ENCODE data around the gene NOS1AP.

NOS1AP gene

GRCh38 chr1:162131400-162132321 lies 62.2 kb downstream of the NOS1AP start:
- TF ChIP-seq GATA3 (IDR thresholded peaks at IDR 0.05; ENCODE audit: low read depth, low read length): no peak
- TF ChIP-seq GATA2 (IDR thresholded peaks at IDR 0.05; ENCODE audit: low read depth, low read length): no peak

- TF ChIP-seq GATA2 (IDR thresholded peaks at IDR 0.05; ENCODE audit: low read depth, low read length) (no peak), GATA3 (IDR thresholded peaks at IDR 0.05; ENCODE audit: low read depth, low read length) (no peak)
Observed at GRCh38 chr1:162133566-162133965, 64.1 kb downstream of the NOS1AP start.

GRCh38 chr1:162134646-162135045 lies 65.2 kb downstream of the NOS1AP start:
- TF ChIP-seq GATA2 (IDR thresholded peaks at IDR 0.05; ENCODE audit: low read depth, low read length) (no peak), GATA3 (IDR thresholded peaks at IDR 0.05; ENCODE audit: low read depth, low read length) (no peak)

GRCh38 chr1:162135271-162135775 lies 65.8 kb downstream of the NOS1AP start:
- TF ChIP-seq GATA3 (IDR thresholded peaks at IDR 0.05; ENCODE audit: low read depth, low read length): no peak
- TF ChIP-seq GATA2 (IDR thresholded peaks at IDR 0.05; ENCODE audit: low read depth, low read length): no peak

- no peak for TF ChIP-seq GATA2 (IDR thresholded peaks at IDR 0.05; ENCODE audit: low read depth, low read length)
- TF ChIP-seq GATA3 (IDR thresholded peaks at IDR 0.05; ENCODE audit: low read depth, low read length): no peak
Observed at GRCh38 chr1:162136760-162137159, 67.3 kb downstream of the NOS1AP start.

GRCh38 chr1:162137179-162137960 lies 67.9 kb downstream of the NOS1AP start:
- TF ChIP-seq GATA3 (IDR thresholded peaks at IDR 0.05; ENCODE audit: low read depth, low read length) (no peak), GATA2 (IDR thresholded peaks at IDR 0.05; ENCODE audit: low read depth, low read length) (no peak)

- TF ChIP-seq GATA2 (IDR thresholded peaks at IDR 0.05; ENCODE audit: low read depth, low read length): no peak
- TF ChIP-seq GATA3 (IDR thresholded peaks at IDR 0.05; ENCODE audit: low read depth, low read length): no peak
Observed at GRCh38 chr1:162138112-162138511, 68.6 kb downstream of the NOS1AP start.

- TF ChIP-seq GATA2 (IDR thresholded peaks at IDR 0.05; ENCODE audit: low read depth, low read length): no peak
- no peak for TF ChIP-seq GATA3 (IDR thresholded peaks at IDR 0.05; ENCODE audit: low read depth, low read length)
Observed at GRCh38 chr1:162138599-162139181, 69.2 kb downstream of the NOS1AP start.

GRCh38 chr1:162139211-162139610 lies 69.7 kb downstream of the NOS1AP start:
- TF ChIP-seq GATA3 (IDR thresholded peaks at IDR 0.05; ENCODE audit: low read depth, low read length) (no peak), GATA2 (IDR thresholded peaks at IDR 0.05; ENCODE audit: low read depth, low read length) (no peak)

GRCh38 chr1:162141281-162142054 lies 72.0 kb downstream of the NOS1AP start:
- TF ChIP-seq GATA2 (IDR thresholded peaks at IDR 0.05; ENCODE audit: low read depth, low read length): no peak
- no peak for TF ChIP-seq GATA3 (IDR thresholded peaks at IDR 0.05; ENCODE audit: low read depth, low read length)

GRCh38 chr1:162142968-162143367 lies 73.5 kb downstream of the NOS1AP start:
- TF ChIP-seq GATA2 (IDR thresholded peaks at IDR 0.05; ENCODE audit: low read depth, low read length) (no peak), GATA3 (IDR thresholded peaks at IDR 0.05; ENCODE audit: low read depth, low read length) (no peak)

GRCh38 chr1:162144268-162144667 lies 74.8 kb downstream of the NOS1AP start:
- TF ChIP-seq GATA2 (IDR thresholded peaks at IDR 0.05; ENCODE audit: low read depth, low read length) (no peak), GATA3 (IDR thresholded peaks at IDR 0.05; ENCODE audit: low read depth, low read length) (no peak)

- no peak for TF ChIP-seq GATA3 (IDR thresholded peaks at IDR 0.05; ENCODE audit: low read depth, low read length)
- no peak for TF ChIP-seq GATA2 (IDR thresholded peaks at IDR 0.05; ENCODE audit: low read depth, low read length)
Observed at GRCh38 chr1:162144853-162145252, 75.4 kb downstream of the NOS1AP start.
